CD4-positive, alpha-beta T cell treated with Interleukin-4 for 4 hours (primary cell): Measurements from ENCODE around the gene BPGM.
"Not testable (repeated sequence)": the region's sequence is repeated elsewhere in the genome, so short reads cannot be mapped to it uniquely, and the experiment has no call there.

Experiments
- DNase-seq: peaks from one replicate; pipeline ENCODE4 v3.0.0-alpha.2; 2020

BPGM gene

GRCh38 chr7:134667899-134668298, 21.2 kb downstream of the BPGM start:
- peak; percentile 27 for DNase-seq

- peak; percentile 53 for DNase-seq
These were observed 22.7 kb downstream of the BPGM start for GRCh38 chr7:134669388-134669787.

GRCh38 chr7:134669845-134670373, 23.3 kb downstream of the BPGM start:
- peak; percentile 96 for DNase-seq

GRCh38 chr7:134671609-134672008, 25.0 kb downstream of the BPGM start:
- no peak for DNase-seq

GRCh38 chr7:134674424-134674823, 27.8 kb downstream of the BPGM start:
- DNase-seq = no peak

- DNase-seq = no peak
These were observed 30.1 kb downstream of the BPGM start for GRCh38 chr7:134676743-134677142.

GRCh38 chr7:134678115-134678514, 31.5 kb downstream of the BPGM start:
- no peak for DNase-seq

GRCh38 chr7:134679006-134679405, 32.4 kb downstream of the BPGM start:
- no peak for DNase-seq

- DNase-seq = no peak
These were observed 37.5 kb downstream of the BPGM start for GRCh38 chr7:134684165-134684564.

- DNase-seq = no peak
These were observed 38.6 kb downstream of the BPGM start for GRCh38 chr7:134685250-134685649.

GRCh38 chr7:134686786-134687185, 40.1 kb downstream of the BPGM start:
- no peak for DNase-seq

GRCh38 chr7:134689550-134689949, 42.9 kb downstream of the BPGM start:
- DNase-seq = not testable (repeated sequence)

- DNase-seq = no peak
These were observed 43.4 kb downstream of the BPGM start for GRCh38 chr7:134690016-134690415.

GRCh38 chr7:134690614-134691504, 44.2 kb downstream of the BPGM start:
- no peak for DNase-seq

GRCh38 chr7:134691546-134692343, 45.1 kb downstream of the BPGM start:
- no peak for DNase-seq

- DNase-seq = no peak
These were observed 45.7 kb downstream of the BPGM start for GRCh38 chr7:134692344-134692705.

GRCh38 chr7:134693256-134693655, 46.6 kb downstream of the BPGM start:
- no peak for DNase-seq

GRCh38 chr7:134694299-134694698, 47.6 kb downstream of the BPGM start:
- DNase-seq = no peak

GRCh38 chr7:134694767-134695166, 48.1 kb downstream of the BPGM start:
- no peak for DNase-seq

GRCh38 chr7:134695321-134695860, 48.7 kb downstream of the BPGM start:
- no peak for DNase-seq

GRCh38 chr7:134696261-134696660, 49.6 kb downstream of the BPGM start:
- no peak for DNase-seq

GRCh38 chr7:134697205-134697886, 50.7 kb downstream of the BPGM start:
- no peak for DNase-seq

- no peak for DNase-seq
These were observed 51.8 kb downstream of the BPGM start for GRCh38 chr7:134698481-134698880.
